CD4-positive, alpha-beta T cell treated with Interleukin-21 for 1 hour (primary cell): ENCODE measurements around the gene KIF18B.

Experiments used
- DNase-seq: peaks from one replicate; pipeline ENCODE4 v3.0.0-alpha.2; 2020

Gene KIF18B

GRCh38 chr17:44933824-44934744, 13.5 kb downstream of the KIF18B start:
- DNase-seq, result no peak

GRCh38 chr17:44932787-44933097, 14.8 kb downstream of the KIF18B start:
- DNase-seq, result no peak

- no peak for DNase-seq
Observed at GRCh38 chr17:44932096-44932786, 15.3 kb downstream of the KIF18B start.

DNA sequence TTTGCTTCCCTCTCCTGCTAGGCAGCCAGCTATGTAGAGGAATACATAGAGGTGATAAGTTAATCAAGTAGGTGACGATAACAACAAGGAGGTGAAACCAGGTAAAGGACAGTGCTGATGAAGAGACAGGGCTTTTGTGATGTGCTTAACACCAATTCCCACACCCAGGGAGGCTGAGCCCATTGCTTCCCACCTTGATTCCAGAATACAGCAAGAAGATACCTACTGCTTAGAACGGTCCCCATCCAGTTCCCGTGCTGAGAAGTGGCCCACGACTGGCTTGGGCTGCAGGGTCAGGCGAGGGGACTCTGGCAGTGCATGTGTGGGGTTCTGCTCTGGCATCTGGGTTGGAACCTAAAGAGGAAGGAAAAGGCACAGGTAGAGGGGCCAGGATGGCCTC, 16.2 kb downstream of the KIF18B start:
- DNase-seq, result no peak

- DNase-seq, result no peak
Observed at GRCh38 chr17:44930667-44931066, 16.9 kb downstream of the KIF18B start.

DNA sequence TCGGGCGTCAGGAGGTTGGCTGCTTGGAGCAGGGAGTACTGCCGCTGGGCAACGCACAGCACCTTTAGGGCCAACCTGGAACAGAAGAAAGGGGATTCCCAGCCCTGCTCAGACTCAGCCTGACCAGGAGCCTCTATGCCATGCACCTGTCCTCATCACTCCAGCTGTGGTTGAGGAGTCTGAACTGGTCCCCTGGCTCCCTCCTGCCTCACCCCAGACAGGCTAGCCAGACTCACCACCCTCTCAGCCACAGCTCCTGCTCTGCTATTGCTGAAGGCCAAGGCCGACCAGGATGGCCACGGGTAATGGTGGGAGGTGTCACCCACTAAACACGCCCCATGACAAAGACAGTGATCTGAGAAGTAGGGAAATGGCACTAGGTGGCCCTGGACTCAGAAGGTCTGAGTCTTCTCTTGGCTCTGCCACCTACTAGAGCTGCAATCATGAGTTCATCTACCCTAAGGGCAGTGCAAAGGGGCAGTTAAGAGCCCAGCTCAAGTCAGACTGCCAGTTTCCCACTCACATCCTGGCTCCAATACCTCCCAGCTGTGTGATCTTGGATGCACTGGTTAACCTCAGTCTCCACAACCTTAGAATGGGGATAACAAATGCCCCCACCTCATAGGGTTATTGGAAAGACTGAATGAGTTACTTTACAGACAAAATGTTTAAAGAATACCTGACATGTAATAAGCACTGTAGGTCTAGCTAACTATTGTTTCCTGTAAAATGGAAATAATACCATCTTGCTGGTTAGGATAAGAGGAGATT, 18.4 kb downstream of the KIF18B start:
- DNase-seq, result no peak

DNA sequence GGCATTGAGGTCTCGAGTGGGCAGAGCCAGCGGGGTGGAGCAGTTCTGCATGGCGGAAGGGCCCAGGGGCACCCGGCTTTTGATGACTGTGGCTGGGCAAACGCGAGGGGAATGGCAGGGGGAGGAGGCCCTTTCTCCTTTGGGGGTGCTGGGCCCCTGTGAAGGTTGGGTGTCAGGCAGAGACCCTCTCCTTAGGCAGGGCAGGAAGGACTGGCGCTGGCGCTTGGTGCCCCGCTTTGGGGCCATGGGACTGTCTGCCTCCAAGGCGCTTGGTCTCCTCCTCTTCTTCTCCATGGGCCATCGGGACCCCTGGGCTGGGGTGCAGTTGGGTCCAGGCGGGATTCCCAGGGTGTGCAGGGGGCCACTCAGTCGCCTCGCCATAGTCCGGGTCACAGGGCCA, 19.4 kb downstream of the KIF18B start:
- no peak for DNase-seq

GRCh38 chr17:44927696-44928095, 19.9 kb downstream of the KIF18B start:
- no peak for DNase-seq

GRCh38 chr17:44926821-44927525, 20.6 kb downstream of the KIF18B start:
- DNase-seq, result no peak

- DNase-seq, result no peak
Observed at GRCh38 chr17:44925731-44926697, 21.6 kb downstream of the KIF18B start.

DNA sequence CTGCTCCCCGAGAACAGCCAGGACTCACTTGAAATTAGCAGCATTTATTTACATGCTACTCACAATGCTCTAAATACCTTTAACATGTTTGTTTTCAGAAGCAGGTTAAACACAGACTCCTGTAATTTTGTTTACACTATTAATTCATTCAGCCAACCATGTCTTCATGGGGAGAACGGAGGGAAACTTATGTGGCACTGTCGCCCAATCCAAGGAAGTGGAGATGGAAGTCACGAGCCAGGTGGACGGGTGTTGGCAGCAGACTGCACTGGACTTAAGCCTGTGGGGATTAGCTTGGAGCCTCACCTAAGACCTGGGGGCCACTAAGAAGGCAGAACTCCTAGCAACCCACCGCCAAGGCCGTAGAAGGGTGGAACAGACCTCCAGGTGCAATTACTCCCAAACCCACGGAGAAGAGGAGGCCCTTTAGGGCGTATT, 23.4 kb downstream of the KIF18B start:
- no peak for DNase-seq

- no peak for DNase-seq
Observed at GRCh38 chr17:44922746-44923470, 24.7 kb downstream of the KIF18B start.

DNA sequence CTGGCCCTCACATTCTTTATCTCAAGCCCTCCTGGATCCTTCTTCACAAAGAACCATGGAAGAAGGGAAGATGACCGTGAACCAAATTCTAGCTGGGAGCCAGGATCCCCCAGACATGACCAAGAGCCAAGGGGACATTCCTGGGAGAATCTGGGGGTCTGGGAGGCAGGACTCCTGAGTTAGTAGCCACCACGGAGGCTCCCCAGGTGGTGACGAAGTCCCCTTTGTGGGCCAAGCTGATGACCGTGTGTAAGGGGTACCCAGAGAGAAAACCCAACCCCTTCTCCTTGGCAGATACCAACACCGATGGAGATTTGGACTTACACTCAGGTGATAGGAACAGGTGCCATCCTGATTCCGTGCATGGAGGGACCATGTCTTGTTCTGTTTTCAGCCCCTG, 25.4 kb downstream of the KIF18B start:
- no peak for DNase-seq

GRCh38 chr17:44921122-44921882, 26.3 kb downstream of the KIF18B start:
- DNase-seq, result no peak

- no peak for DNase-seq
Observed at GRCh38 chr17:44920565-44920940, 27.0 kb downstream of the KIF18B start.

- peak; percentile 63 for DNase-seq
Observed at GRCh38 chr17:44919885-44920564, 27.5 kb downstream of the KIF18B start.

- no peak for DNase-seq
Observed at GRCh38 chr17:44919411-44919810, 28.2 kb downstream of the KIF18B start.

- no peak for DNase-seq
Observed at GRCh38 chr17:44918006-44918405, 29.6 kb downstream of the KIF18B start.

DNA sequence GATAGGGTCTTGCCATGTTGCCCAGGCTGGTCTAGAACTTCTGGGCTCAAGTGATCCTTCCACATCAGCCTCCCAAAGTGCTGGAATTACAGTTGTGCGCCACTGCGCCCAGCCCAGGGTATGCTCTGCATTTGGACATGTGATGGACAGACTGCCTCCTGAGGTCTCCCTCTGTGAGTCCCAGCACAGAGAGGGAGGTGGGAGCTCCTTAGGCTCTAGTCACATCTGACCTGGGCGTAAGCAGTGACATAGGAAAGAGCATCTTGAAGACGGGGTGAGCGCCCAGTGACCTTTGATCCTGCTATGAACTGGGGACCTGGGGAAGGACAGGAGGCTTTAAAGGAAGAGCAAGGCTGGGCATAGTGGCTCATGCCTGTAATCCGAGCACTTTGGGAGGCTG, 30.1 kb downstream of the KIF18B start:
- DNase-seq, result no peak
